HK-2 (cell line): ENCODE measurements around the gene LRCOL1.

Experiments used
- DNase-seq: peaks from one replicate; pipeline ENCODE4 v3.0.0-alpha.2; 2018; ENCODE audit not compliant: unreplicated experiment

The LRCOL1 gene

DNA sequence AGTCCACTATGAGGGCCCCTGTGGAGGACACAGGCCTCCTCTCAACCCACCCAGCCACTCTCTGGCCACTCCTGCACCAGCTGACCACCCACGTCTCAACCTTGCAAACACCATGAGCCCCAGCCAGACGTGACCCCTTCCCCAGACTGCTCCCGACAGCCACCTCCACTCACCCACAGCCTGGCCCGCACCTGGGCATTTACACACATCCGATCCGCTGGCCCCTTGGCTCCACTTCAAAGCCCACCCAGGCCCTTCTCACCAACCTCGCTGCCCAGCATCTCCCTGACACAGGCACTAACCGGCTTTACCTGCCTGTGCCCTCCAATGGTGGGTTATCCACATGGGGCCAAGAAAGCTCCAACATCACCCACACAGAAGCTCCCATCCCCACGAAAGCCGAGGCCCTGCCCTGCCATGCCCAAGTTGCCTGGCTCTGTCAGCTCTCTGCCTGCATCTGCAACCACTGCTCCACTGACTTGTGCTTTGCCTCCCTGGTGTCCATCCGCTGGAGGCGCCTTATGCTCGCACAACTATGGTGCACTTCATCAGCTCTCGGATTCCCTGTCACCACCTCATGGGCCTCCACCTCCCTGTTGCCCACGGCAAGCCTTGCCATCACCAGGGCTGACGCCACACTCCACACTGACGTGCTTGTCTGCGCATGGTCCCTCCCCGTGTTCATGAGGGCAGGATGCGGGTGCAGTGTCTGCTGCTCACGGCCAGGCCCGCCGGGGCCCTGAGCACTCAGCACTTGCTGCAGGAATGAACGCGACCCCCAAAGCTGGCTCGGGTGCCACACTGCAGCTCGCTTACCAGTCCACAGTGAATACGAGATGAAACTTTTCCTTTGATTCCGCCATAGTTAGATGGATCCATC lies 24.9 kb upstream of the LRCOL1 start:
- DNase-seq, result no peak

- DNase-seq, result no peak
Measured at GRCh38 chr12:132634411-132634990, 24.1 kb upstream of the LRCOL1 start.

GRCh38 chr12:132633901-132634300 lies 23.5 kb upstream of the LRCOL1 start:
- no peak for DNase-seq

- DNase-seq, result no peak
Measured at GRCh38 chr12:132633398-132633797, 23.0 kb upstream of the LRCOL1 start.

DNA sequence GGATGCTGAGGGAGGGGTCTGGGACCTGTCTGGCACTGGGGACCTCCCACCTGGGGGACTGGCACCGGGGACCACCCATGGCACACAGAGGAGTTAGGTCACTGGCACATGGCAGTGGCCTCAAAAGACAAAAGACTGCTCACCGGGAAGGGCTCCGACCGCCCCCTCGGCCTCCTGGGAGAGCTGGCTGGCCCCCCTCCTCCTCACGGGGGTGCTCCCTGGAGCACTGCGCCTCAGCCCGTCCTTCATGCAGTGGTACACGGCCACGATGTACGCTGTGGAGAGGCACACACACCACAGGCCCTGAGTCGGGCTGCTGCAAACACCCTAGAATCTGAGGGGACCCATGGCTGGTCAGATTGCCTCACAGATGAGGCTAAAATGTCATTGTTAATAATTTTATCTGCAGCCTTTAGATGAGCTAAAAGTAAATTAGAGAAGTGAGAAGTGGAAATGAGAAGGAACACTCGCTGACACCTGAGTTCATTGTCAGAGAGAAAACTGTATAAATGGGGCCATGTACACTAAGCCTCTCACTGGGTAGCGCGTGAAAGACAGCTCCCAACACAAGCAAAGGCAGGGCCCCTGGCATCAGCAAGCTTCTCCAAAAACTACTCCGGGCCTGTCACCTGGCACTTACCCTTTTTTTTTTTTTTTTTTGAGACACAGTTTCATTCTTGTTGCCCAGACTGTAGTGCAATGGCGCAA lies 22.3 kb upstream of the LRCOL1 start:
- DNase-seq, result no peak

- DNase-seq, result no peak
Measured at GRCh38 chr12:132631666-132632065, 21.3 kb upstream of the LRCOL1 start.

- DNase-seq, result no peak
Measured at GRCh38 chr12:132630672-132631071, 20.3 kb upstream of the LRCOL1 start.

DNA sequence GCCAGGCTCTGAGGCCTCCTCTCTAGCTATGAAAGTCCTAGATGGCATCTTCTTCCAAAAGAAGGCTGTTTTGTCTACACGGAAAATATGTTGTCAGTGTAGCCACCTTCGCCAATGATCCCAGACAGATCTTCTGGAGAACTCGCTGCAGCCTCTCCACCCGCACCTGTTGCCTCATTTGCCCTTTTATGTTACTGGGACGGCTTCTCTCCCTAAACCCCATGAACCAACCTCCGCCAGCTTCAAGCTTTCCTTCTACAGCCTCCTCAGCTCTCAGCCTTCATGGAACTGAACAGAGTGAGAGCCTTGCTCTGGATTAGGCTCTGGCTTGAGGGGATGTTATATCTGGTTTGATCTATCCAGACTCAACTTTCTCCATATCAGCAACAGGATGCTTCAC lies 18.9 kb upstream of the LRCOL1 start:
- no peak for DNase-seq

GRCh38 chr12:132625731-132626430 lies 15.5 kb upstream of the LRCOL1 start:
- DNase-seq, result no peak

GRCh38 chr12:132624910-132625630 lies 14.7 kb upstream of the LRCOL1 start:
- no peak for DNase-seq

DNA sequence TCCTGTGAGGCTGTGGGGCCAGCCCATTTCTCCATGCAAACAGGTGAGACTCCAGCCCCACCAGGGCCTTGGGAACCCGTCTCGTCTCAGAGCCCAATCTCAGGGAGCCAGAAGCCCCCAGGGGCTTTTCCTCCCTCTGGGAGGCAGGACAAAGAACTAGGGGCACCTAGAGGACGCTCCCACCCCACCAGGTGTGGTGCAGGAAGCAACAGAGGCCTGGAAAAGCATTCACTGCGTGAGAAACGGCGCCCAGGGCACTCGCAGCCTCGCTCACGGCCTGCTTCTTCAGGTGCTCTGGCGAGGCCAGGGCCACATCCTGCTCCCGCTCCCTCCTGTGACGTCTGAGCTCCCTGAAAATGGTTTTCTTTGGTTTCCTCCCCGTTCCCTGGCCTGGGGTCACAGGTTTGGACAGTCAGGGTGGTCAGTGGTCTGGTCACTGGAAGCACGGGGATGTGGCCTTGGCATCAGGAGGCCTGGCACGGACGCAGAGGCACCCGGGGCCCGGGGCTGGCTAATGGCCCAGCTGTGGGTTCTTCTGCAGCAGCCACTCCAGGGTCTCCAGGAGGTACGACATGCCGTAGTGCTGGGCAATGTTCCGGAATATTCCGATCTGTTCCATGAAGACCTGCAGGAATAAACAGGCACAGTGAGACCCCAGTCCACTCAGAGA lies 13.9 kb upstream of the LRCOL1 start:
- no peak for DNase-seq

- no peak for DNase-seq
Measured at GRCh38 chr12:132623072-132623869, 12.9 kb upstream of the LRCOL1 start.

GRCh38 chr12:132622437-132623071 lies 12.2 kb upstream of the LRCOL1 start:
- no peak for DNase-seq

DNA sequence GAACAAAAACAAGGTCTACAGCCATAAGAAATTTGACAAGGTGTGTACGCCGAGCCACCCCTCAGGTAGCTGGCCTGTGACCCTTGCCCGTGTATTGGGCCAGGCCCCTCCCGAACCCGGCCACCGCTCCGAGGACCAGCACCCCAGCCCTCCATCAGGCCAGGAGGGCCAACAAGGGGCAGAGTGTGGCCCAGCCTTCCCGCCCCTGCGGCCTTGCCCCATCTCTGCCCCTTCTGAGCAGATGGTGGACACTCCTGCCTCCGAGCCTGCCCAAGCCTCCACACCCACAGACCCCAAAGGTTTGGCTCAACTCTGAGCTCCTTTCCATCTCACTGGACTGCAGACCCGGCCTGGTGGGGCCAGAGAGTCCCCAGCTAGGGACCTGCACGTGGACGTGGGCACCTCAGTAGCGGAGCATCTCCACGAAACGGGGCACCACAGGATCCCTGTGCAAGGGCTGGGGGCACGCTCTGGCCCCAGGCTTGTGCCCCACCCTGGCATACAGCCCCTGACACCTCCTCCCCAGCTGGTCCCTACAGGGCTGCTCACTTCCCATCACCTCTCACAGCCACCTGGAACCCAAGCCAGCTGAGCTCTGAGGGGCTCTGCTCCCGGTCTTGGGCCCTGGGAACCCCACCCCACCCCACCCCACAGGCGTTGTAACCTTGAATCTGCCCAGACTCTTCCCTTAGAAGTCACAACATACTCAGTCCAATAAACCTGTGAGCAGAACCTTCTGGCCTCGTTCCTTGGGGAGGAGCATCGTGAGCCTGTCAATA lies 11.5 kb upstream of the LRCOL1 start:
- DNase-seq, result no peak

DNA sequence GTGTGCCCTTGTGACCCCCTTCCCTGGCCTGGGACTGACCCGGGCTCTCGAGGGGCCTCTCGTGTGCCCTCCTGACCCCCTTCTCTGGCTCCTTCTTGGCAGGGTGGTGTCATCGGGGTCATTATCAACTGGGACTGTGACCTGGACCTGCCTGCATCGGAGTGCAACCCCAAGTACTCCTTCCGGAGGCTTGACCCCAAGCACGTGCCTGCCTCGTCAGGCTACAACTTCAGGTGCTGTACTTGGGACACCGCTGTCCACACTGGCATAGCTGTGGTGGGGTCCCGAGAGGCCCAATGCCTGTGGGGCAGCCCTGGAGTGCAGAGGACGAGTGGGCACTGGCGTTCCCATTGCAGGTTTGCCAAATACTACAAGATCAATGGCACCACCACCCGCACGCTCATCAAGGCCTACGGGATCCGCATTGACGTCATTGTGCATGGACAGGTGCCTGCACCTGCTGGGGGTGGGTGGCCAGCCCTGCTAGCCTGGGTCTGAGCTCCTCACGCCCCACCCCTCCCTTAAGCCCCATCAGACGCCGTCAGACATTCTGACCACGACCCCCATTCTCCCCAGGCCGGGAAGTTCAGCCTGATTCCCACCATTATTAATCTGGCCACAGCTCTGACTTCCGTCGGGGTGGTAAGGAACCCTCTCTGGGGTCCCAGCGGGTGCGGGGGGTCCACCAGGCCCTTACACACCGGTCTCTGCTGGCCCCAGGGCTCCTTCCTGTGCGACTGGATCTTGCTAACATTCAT lies 10.7 kb upstream of the LRCOL1 start:
- DNase-seq, result no peak

- DNase-seq, result no peak
Measured at GRCh38 chr12:132620113-132620898, 9.9 kb upstream of the LRCOL1 start.

DNA sequence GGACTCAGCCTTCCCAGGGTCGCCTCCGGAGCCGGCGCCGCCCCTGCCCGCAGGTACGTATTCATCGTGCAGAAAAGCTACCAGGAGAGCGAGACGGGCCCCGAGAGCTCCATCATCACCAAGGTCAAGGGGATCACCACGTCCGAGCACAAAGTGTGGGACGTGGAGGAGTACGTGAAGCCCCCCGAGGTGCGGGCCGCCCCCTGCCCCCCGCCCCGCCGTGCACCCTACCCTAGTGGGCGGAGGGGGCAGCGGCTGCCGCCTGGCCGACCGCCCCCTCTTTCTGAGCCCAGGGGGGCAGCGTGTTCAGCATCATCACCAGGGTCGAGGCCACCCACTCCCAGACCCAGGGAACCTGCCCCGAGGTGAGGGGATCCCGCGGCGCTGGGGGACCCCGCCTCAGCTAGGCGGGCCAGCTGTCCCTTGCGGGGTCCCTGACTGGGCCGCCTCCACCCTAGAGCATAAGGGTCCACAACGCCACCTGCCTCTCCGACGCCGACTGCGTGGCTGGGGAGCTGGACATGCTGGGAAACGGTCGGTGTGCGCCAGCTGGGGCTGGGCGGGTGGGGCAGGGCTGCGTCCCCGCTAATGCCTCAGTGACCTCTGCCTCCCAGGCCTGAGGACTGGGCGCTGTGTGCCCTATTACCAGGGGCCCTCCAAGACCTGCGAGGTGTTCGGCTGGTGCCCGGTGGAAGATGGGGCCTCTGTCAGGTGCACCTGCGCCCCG lies 9.2 kb upstream of the LRCOL1 start:
- DNase-seq, result no peak
